K562 (cell line): ENCODE measurements around the gene IFIT2. TPM values are rescaled to one million over a fixed set of nuclear protein-coding genes. Genes with fewer than 3 reads are reported as not detected.

Experiments
- ATAC-seq: fragments of 200-7000 bp; cut with Tn5 transposase; 3 replicates; pipeline ENCODE4 v1.9.1; 2020; ENCODE audit warnings: moderate library complexity
- BruUV-seq: library from RNA; stranded (reverse); fragments of 400-500 nt; replicated peaks from 2 replicates; lab custom pipeline; 2021; lab: Mats Ljungman, UMichigan
- CTCF ChIA-PET: fragments of 300-600 bp; formaldehyde crosslinking; extraction: SDS; loops from one replicate; lab custom pipeline; 2021; ENCODE audit warnings: low intra/inter-chr PET ratio; lab: Yijun Ruan, JAX
- POLR2A ChIA-PET: fragments of 300-600, 350-650 bp; sonication (Branson Sonifier 250); formaldehyde crosslinking; extraction: SDS; loops from one replicate; lab custom pipeline; 2021; ENCODE audit warnings: antibody characterized with exemption, inconsistent platforms; lab: Yijun Ruan, JAX
- DNase-seq, 4 experiments: peaks; one replicate each; pipeline versions ENCODE4 v3.0.0 to v3.0.0-alpha.2; 2011 to 2018; ENCODE audit warnings: low spot score in 3 of 4, mixed read lengths in 3 of 4; ENCODE audit errors: extremely low read depth in 1 of 4
- FAIRE-seq: peaks from 2 replicates; lab custom pipeline; 2011; peaks lifted over from hg19 to GRCh38; lab: Jason Lieb, UNC
- H2AFZ ChIP-seq: 2 replicates; pipeline ENCODE4 v1.6.0; 2011; ENCODE audit warnings: low read depth, low read length, control low read depth, inconsistent platforms
- H3K27ac ChIP-seq: fragments of 200-600 bp; 3 replicates; pipeline ENCODE4 v1.8.0; 2011; ENCODE audit warnings: low read depth, mild to moderate bottlenecking, control low read depth, inconsistent platforms, low read length, moderate library complexity, mixed read lengths; ENCODE audit errors: extremely low read depth
- H3K27me3 ChIP-seq, 2 experiments: fragments of 300-600 bp in 1 of 2; 2 replicates in 1 of 2; 3 replicates in 1 of 2; pipeline versions ENCODE4 v1.6.0 to v1.8.0; 2011; ENCODE audit warnings: inconsistent platforms in 2 of 2, low read length in 2 of 2, mild to moderate bottlenecking in 1 of 2, mixed read lengths in 1 of 2, moderate library complexity in 1 of 2; ENCODE audit not compliant: control insufficient read depth in 2 of 2, insufficient read depth in 2 of 2
- H3K36me3 ChIP-seq: fragments of 300-600 bp; 3 replicates; pipeline ENCODE4 v1.8.0; 2011; ENCODE audit warnings: mild to moderate bottlenecking, low read length, inconsistent platforms; ENCODE audit not compliant: control insufficient read depth, insufficient read depth
- H3K4me1 ChIP-seq, 2 experiments: fragments of 200-600 bp in 1 of 2; replicated peaks in 1 of 2; 2 replicates in 1 of 2; 3 replicates in 1 of 2; pipeline versions ENCODE4 v1.5.1 to v1.8.0; 2011; ENCODE audit warnings: inconsistent platforms in 2 of 2, low read length in 2 of 2, mild to moderate bottlenecking in 1 of 2, mixed read lengths in 1 of 2, moderate library complexity in 1 of 2; ENCODE audit not compliant: control insufficient read depth in 2 of 2, insufficient read depth in 2 of 2
- H3K4me2 ChIP-seq: 2 replicates; pipeline ENCODE4 v1.6.1; 2011; ENCODE audit warnings: low read length, control low read depth, inconsistent platforms, mixed read lengths; ENCODE audit not compliant: insufficient read depth
- H3K4me3 ChIP-seq: fragments of 200-600 bp; sonication (generic), shearing (Covaris generic); 2 replicates; pipeline ENCODE4 v1.5.1; 2016; ENCODE audit warnings: control low read depth, inconsistent platforms
- H3K79me2 ChIP-seq: fragments of 200-600 bp; 3 replicates; pipeline ENCODE4 v1.8.0; 2011; ENCODE audit warnings: low read length, inconsistent platforms; ENCODE audit not compliant: control insufficient read depth, insufficient read depth
- H3K9ac ChIP-seq, 2 experiments: 2 replicates each; pipeline versions ENCODE4 v1.6.0 to v1.6.1; 2011; ENCODE audit warnings: low read depth in 2 of 2, low read length in 2 of 2, control low read depth in 1 of 2, inconsistent platforms in 1 of 2, mild to moderate bottlenecking in 1 of 2, mixed read lengths in 1 of 2; ENCODE audit not compliant: insufficient read depth in 1 of 2
- H3K9me1 ChIP-seq: one replicate; pipeline ENCODE4 v1.6.0; 2011; ENCODE audit warnings: inconsistent platforms, mild to moderate bottlenecking, low read length, moderate library complexity; ENCODE audit not compliant: control insufficient read depth, insufficient read depth
- H3K9me3 ChIP-seq: replicated peaks from 2 replicates; pipeline ENCODE4 v1.5.1; 2011; ENCODE audit warnings: low read depth, low read length, inconsistent platforms; ENCODE audit not compliant: control insufficient read depth, insufficient read depth
- H4K20me1 ChIP-seq: replicated peaks from 2 replicates; pipeline ENCODE4 v1.6.1; 2011; ENCODE audit warnings: low read length, inconsistent platforms, mixed read lengths; ENCODE audit not compliant: control insufficient read depth, insufficient read depth
- HMG20B ChIP-seq: fragments of 250-450 bp; sonication (Bioruptor Pico); IDR thresholded peaks from 2 replicates; pipeline ENCODE4 v1.5.0; 2021; ENCODE audit warnings: mild to moderate bottlenecking
- NR2F6 ChIP-seq: fragments of 450-650 bp; formaldehyde crosslinking; IDR thresholded peaks from 2 replicates; pipeline ENCODE4 v1.4.0; 2020; ENCODE audit warnings: mild to moderate bottlenecking
- POLR2B ChIP-seq: fragments of 450-650 bp; IDR thresholded peaks from 2 replicates; pipeline ENCODE4 v1.6.1; 2018; ENCODE audit warnings: low read depth; ENCODE audit not compliant: partially characterized antibody
- RUNX1 ChIP-seq: sonication (generic); IDR thresholded peaks from 2 replicates; pipeline ENCODE4 v1.6.1; 2016; ENCODE audit warnings: antibody characterized with exemption, low read depth
- SRSF1 ChIP-seq: fragments of 200-400 bp; formaldehyde crosslinking; IDR thresholded peaks from 2 replicates; pipeline ENCODE4 v1.6.1; 2017; ENCODE audit warnings: mild to moderate bottlenecking, low read depth, low read length, moderate library complexity
- ZBTB49 ChIP-seq: sonication (generic); formaldehyde crosslinking; IDR thresholded peaks from 2 replicates; pipeline ENCODE4 v1.8.0; 2022; ENCODE audit warnings: missing genetic modification reagents, mild to moderate bottlenecking, borderline replicate concordance
- in situ Hi-C: fragments of 300-500 bp; cut with MboI; formaldehyde crosslinking; loops from 4 replicates; pipeline ENCODE4 v1.15.0; 2018; ENCODE audit warnings: inconsistent platforms, mixed read lengths
- intact Hi-C: fragments of 100-400 bp; cut with micrococcal nuclease; formaldehyde crosslinking; loops from 2 replicates; pipeline ENCODE4 v1.14.2; 2022
- polyA plus RNA-seq, 8 experiments: library from polyadenylated mRNA; depleted of rRNA in 4 of 8; stranded (reverse) in 5 of 8; unstranded in 3 of 8; fragments of >200 nt; fragmentation: Nextera tagmentation in 2 of 8; fragmentation: Illumina TruSeq in 1 of 8; extraction: Ambion mirVana in 2 of 8; extraction: Trizol in 1 of 8; gene quantifications; 2 replicates each; pipeline versions ENCODE4 v1.2.1 to v1.2.3, GENCODE V29; 2011 to 2014; ENCODE audit warnings: inconsistent platforms in 1 of 8, missing spikeins in 1 of 8
- total RNA-seq, 7 experiments: library from RNA; depleted of rRNA in 6 of 7; stranded (reverse); fragments of >200 nt in 6 of 7; fragmentation: Illumina TruSeq in 2 of 7; extraction: Trizol in 2 of 7; gene quantifications; 2 replicates each; pipeline versions ENCODE4 v1.2.1 to v1.2.3, GENCODE V29; 2011 to 2021; ENCODE audit warnings: low replicate concordance in 1 of 7

The IFIT2 gene
- total and polyA plus RNA-seq, 9 of the 15 experiments (the other 6 are each of a cell fraction or from before 2014, with no cell fraction given) = 0.03 to 0.25 (median 0.10) TPM; not detected in 1

- Histone ChIP-seq H3K4me3 (no peak overlapping the region), H3K27me3 (no peaks in the 10 kb centered on the region), H2AFZ (no peak overlapping the region), H3K79me2 (no peaks in the 10 kb centered on the region), H3K9ac (no peak overlapping the region), H3K9me1 (no peaks in the 10 kb centered on the region), H3K36me3 (no peaks in the 10 kb centered on the region), H3K9me3 (no peaks in the 10 kb centered on the region), H3K27ac (no peak overlapping the region), H3K4me1 (peaks cover 0 to 6% of the 10 kb centered on the region in 2 experiments; a peak in 2 of 5 replicates), H3K4me2 (no peak overlapping the region), H4K20me1 (no peaks in the 10 kb centered on the region)
- TF ChIP-seq ZBTB49 (CRISPR knock-in tag) = no peak
- TF ChIP-seq NR2F6 (CRISPR knock-in tag) = no peak
- no peak for TF ChIP-seq HMG20B
- no peak for TF ChIP-seq POLR2B
- no peak for TF ChIP-seq SRSF1
- TF ChIP-seq RUNX1 = no peak
- BruUV-seq = no TSS peak
- POLR2A ChIA-PET = no interaction called here
- intact Hi-C loops = no loop called here
- FAIRE-seq (no peak), ATAC-seq (no peak), DNase-seq (no peak)
- CTCF ChIA-PET = no interaction called here
- in situ Hi-C loops = no loop called here
Observed at GRCh38 chr10:89255793-89256192, 46.1 kb upstream of the IFIT2 start.
